GM10266 (cell line): ENCODE data around the gene CDH12.
"Not testable (repeated sequence)": the region's sequence is repeated elsewhere in the genome, so short reads cannot be mapped to it uniquely, and the experiment has no call there.

Source experiments
- DNase-seq: peaks from one replicate; pipeline ENCODE4 v3.0.0; 2012; ENCODE audit errors: extremely low spot score
- TF ChIP-seq, protein P1 (sequence below): IDR thresholded peaks from 2 replicates; pipeline ENCODE4 v1.5.1; 2012; ENCODE audit warnings: mild to moderate bottlenecking, low read depth; ENCODE audit not compliant: control insufficient read depth, insufficient read depth; ENCODE audit errors: missing control alignments

Gene CDH12

DNA sequence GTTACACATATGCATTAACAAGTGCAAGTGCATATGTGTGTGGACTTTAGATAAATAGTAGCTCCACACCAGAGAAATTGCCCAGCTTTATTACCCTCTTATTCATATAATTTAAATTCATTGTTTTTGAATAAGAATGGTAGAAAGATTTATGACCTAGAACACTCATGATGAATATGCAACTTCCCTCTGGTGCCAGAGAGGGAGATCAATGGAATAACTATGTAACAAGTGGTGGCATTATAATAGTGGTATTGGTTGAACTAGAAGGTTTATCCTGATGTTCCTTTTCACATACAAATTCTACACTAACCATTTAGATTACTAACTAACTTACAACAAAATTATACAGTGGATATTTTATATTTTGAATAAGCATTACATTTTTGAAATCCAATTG is 607.4 kb downstream of the CDH12 start:
- no peak for DNase-seq
- TF ChIP-seq, protein P1, sequence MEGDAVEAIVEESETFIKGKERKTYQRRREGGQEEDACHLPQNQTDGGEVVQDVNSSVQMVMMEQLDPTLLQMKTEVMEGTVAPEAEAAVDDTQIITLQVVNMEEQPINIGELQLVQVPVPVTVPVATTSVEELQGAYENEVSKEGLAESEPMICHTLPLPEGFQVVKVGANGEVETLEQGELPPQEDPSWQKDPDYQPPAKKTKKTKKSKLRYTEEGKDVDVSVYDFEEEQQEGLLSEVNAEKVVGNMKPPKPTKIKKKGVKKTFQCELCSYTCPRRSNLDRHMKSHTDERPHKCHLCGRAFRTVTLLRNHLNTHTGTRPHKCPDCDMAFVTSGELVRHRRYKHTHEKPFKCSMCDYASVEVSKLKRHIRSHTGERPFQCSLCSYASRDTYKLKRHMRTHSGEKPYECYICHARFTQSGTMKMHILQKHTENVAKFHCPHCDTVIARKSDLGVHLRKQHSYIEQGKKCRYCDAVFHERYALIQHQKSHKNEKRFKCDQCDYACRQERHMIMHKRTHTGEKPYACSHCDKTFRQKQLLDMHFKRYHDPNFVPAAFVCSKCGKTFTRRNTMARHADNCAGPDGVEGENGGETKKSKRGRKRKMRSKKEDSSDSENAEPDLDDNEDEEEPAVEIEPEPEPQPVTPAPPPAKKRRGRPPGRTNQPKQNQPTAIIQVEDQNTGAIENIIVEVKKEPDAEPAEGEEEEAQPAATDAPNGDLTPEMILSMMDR: no peak

DNA sequence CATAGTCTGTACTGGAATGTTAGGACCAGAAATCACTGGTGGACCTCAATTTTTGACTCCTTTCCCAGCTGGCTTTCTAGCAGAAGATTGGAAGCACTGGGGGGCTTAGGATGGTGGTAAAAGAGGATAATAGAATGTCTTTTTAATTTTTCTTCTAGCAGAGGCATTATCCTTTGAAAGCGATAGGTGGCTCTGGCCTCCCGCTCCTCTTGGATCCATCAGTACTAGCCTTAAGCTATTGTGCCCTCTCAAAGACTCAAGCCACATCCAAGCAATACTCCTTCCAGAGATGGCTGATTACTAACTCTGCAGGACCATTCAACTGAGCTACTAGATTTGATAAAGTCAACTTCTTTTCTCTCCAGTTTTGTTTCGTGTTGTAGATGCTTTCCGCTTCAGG is 610.6 kb downstream of the CDH12 start:
- TF ChIP-seq, protein P1: no peak
- DNase-seq: no peak

DNA sequence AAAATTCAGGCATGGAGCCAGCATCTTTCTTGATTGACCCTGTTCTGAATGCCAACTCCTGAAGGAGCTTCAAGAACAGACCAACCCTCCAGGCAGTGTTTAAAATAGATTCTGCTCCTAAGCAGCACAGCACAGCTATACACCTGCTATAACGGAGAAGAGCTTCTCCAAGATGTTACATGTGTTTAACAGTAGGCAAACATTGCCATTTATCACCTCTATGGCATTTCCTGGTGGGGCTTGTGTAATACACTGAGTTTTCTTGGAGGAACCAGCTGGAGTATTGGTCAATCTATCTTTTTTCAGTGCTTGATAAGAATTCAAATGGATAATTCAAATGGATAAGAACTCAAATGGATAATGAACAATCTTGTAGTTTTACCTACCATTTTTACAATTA is 615.1 kb downstream of the CDH12 start:
- DNase-seq: no peak
- TF ChIP-seq, protein P1: no peak

DNA sequence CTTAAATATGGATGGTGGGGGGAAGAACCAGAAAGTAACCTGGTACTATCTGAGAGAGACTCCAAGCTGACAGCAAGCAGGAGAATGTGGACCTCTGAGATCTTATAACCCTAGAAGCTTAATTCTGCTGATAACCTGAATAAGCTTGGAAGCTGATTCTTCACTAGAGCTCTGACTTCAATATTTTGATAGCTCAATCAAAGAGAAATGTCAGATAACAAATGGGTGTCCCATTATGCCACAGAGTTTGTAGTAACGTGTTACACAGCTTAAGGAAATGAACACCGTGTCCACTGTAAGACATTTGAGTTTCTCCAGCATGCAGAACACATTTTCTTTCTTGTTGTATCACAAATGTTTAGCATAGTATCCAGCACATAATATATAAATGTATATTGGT is 626.7 kb downstream of the CDH12 start:
- no peak for DNase-seq
- TF ChIP-seq, protein P1: no peak

DNA sequence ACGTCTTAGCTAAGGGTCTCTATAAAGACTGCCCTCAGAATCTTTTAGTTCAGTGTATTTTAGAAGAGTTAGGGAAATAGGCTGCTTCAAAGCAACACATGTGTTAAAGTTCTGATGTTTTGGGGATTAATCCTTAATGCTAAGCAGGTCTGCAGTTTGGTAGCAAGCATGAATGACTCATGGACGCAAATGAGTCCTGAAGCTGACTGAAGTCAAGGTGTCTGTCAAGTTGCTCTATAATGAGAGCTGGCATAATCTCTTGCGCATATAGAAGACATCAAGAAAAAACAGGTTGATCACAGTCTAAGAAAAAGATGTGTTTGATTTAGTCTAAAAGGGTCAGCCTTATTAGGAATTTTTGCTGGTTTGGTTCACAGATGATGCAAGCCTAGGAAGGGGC is 630.1 kb downstream of the CDH12 start:
- TF ChIP-seq, protein P1: no peak
- DNase-seq: no peak

DNA sequence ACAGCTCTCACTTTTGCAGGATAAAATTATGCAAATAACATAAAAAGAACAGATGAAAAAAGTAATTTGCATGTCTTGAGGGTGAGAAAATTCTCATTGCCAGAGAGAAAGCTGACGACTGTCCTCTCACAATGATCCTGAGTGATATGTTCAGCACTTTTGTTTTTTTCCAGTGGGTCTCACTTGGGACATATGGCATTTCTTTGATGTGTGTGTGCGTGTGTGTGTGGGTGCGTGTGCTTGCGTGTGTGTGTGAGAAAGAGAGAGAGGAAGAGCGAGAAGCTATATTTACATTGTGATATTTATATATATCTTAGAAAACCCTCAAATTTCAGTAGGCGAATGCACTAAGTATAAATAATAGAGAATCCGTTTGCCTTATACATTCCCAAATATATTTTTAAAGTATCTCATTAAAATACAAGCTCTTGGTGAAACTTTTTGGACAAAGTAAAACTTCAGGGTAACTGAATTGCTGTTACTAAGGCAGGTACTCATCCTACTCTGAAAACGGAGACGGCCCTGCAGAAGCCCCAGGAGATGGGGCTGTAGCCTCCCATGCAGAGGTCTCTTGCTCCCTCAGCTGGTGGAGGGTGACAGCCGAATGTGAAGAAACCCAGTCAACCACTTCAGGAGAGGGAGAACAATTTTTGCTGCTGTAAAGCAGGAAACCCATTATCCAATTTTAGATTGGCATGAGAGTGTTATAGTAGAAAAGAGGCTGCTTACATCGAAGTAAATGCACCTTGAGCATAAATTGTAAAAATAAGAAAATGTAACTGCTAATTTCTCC is 639.2 kb downstream of the CDH12 start:
- not testable (repeated sequence) for DNase-seq

DNA sequence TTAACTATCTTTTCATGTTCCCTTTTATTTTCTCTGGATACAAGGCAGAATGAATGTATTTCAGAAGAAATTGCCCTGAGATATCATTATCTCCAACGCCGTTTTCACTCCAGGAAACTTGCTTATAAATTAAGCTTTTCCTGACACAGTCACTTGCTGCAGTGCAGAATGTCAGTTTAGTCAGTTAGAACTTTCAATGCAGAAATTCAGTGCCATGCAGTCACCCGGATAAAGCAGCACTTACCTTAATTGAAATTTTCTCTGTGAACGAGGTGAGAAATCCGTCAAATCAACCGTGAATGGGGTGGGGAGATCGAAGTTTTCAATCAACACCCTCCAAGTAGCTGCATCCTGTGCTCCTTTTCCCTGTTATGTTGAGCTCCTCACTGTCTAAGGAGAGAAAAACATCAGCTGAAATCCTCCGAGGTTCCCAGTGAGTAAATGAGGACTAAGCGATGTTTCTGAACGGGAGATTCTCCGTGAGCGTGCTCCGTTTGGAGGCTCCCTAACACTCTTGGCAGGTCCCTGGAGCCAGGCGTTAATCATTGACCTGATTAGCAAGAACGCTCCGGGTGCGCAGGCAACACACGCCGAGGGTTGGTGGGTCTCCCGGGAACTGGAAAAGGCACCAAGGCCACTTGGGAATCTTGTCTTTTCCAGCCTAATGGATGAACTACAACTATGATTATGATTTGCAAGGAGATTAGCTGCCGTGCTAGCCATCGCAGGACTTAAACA is 640.7 kb downstream of the CDH12 start:
- not testable (repeated sequence) for DNase-seq

DNA sequence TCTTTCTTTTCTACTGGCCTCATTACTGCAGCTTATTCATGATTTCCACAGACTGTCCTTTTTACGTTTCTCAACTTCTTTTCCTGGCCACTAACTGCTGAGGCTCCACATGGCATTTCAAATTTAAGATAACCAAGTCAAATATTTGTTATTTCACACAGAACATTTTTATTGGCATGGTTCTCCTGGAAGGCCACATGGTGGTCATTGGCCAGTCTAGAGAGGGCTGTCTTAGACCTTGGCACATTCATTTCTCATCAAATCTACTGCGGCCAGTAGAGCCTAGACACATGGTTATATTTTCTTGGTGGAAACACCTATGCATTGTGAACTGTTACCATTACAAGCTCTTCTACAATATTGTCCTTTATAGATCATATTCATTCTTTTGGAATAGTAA is 644.7 kb downstream of the CDH12 start:
- DNase-seq: not testable (repeated sequence)

DNA sequence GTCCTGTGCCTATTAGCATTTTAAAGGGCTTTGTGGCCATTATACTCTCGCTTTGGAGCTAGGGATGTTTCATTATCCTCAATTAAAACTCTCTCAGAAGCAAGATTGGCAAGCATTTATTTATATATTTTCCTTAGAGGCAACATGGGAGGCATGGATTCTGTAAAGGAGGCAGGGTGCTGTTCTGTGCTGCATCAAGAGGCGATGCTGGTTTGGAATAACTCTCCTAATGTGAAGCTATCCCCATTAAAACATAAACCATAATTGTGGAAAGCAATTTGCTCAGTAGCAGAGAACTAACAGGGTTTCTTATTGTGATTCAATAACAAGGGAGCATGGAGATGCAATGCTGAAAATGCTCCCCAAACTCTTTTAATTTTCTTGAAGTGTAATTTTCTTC is 664.5 kb downstream of the CDH12 start:
- DNase-seq: not testable (repeated sequence)

DNA sequence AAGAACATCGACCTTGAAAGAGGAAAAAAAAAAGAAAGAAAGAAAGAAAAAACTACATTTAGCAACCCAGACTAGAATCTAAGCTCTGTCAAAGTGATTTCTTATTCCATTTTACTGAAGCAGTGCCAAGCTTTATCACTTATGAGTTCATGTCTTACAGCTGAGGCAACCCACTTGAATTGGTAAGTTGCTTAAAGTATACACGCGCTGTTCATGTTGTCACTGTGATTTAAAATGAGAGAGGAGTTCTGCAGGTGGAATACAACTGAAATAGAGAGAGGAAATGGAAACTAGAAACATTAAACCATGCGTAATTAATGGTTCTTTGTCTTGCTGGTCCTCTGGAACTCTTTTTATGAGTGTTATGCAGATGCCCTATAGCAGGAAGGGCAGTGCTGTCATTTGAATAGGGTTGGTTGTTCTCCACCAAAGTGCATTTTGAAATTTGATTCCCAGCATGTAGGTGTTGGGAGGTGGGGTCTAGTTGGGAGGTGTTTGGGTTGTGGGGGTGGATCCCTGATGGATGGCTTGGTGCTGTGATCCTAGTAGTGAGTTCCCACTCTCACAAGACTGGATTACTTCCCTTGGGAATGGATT is 665.4 kb downstream of the CDH12 start:
- DNase-seq: not testable (repeated sequence)

DNA sequence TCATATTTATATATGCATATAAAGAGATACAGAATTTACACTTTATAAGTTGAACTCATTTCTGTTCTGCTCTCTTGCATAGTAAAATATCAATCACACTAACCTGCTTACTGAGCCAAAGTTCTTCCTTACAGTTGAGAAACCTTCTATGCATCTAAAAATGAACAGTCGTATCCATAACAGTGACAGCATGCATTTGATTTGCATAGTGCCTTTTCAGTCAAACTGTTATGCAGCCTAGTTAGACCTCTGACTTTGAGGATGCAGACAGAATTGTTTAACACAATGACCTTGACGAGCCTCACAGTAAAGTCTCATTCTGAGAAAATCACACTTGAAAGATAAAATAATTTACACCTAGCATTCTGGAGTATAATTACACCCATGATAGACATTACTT is 683.9 kb downstream of the CDH12 start:
- not testable (repeated sequence) for DNase-seq

DNA sequence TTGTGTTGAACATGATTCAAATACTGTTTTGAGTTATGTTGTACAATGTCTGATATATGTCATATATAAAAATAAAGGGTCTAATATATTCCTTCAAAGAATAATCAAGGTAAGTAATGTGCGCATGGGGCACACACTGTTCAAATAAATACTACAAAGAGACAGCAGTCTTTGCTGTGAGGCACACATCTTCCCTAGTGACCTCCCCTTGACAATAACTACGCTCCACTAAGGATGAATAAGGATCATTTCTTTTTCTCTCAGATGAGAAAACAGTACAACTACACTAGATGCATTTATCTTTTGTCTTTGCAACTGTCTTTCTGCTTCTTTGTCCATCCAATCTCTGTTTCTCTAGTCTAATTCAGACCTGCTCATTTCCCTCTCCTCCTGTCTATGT is 684.4 kb downstream of the CDH12 start:
- DNase-seq: not testable (repeated sequence)

DNA sequence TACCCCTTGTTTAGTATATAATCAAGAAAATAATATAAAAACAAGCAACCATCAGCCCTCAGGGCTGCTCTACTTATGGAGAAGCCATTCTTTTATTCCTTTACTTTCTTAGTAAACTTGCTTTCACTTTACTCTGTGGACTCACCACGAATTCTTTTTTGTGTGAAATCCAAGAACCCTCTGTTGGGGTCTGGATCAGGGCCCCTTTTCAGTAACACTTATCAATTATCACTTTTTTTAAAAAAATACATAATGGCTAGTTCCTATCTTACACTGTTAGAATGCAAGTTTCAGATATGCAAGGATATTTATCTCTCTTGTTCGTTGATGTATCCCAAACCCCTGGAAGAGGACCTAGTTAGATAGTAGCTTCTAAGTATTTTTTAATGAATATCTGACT is 687.2 kb downstream of the CDH12 start:
- DNase-seq: not testable (repeated sequence)
